ENCODE results near the gene DRD4. TPM values are rescaled to one million over a fixed set of nuclear protein-coding genes. Genes with fewer than 3 reads are reported as not detected.

Gene DRD4
- total RNA-seq, 2 experiments from 2014 or later = 0.29 to 0.30 TPM

GRCh38 chr11:608791-609251 lies 28.2 kb upstream of the DRD4 start:
- ChIA-PET POLR2A (no interaction called here), CTCF (interaction anchor here (0.5 kb wide), 1 partner anchor 88 kb away, joined by 3 read pairs; no protein-coding TSS in a partner anchor)

- ChIA-PET CTCF (interaction anchor here (0.5 kb wide), 1 partner anchor 87 kb away, joined by 3 read pairs; no protein-coding TSS in a partner anchor), POLR2A (no interaction called here)
These were observed 27.7 kb upstream of the DRD4 start for GRCh38 chr11:609341-609811.

GRCh38 chr11:610146-610801 lies 26.8 kb upstream of the DRD4 start:
- ChIA-PET CTCF (no interaction called here), POLR2A (no interaction called here)

- ChIA-PET CTCF (no interaction called here), POLR2A (interaction anchor here (1.6 kb wide), 1 partner anchor 45 kb away, joined by 3 read pairs; no protein-coding TSS in a partner anchor)
These were observed 25.8 kb upstream of the DRD4 start for GRCh38 chr11:611001-611996.

- CTCF ChIA-PET = interaction anchor here (1.3 kb wide), 1 partner anchor 37 kb away, joined by 3 read pairs; the partner anchor contains the start of gene PHRF1
- POLR2A ChIA-PET = interaction anchor here (0.6 to 1.6 kb wide), 2 partner anchors 15 to 46 kb away, joined by 3 read pairs; partner anchors contain the start of gene SCT
These were observed 24.7 kb upstream of the DRD4 start for GRCh38 chr11:612201-612960.

GRCh38 chr11:612961-613300 lies 24.1 kb upstream of the DRD4 start:
- CTCF ChIA-PET = interaction anchor here (1.3 kb wide), 1 partner anchor 37 kb away, joined by 3 read pairs; the partner anchor contains the start of gene PHRF1
- POLR2A ChIA-PET = interaction anchor here (0.6 kb wide), 1 partner anchor 14 kb away, joined by 3 read pairs; the partner anchor contains the start of gene SCT

- CTCF ChIA-PET = interaction anchor here (0.7 to 1.3 kb wide), 3 partner anchors 38 to 115 kb away, joined by 3 read pairs; partner anchors contain the start of gene PHRF1
- POLR2A ChIA-PET = interaction anchor here (0.6 kb wide), 1 partner anchor 38 kb away, joined by 3 read pairs; the partner anchor contains the start of gene PHRF1
These were observed 23.6 kb upstream of the DRD4 start for GRCh38 chr11:613369-613968.

GRCh38 chr11:614021-614622 lies 22.9 kb upstream of the DRD4 start:
- CTCF ChIA-PET = interaction anchor here (0.7 to 0.9 kb wide), 2 partner anchors 108 to 114 kb away, joined by 3 read pairs; no protein-coding TSS in a partner anchor
- POLR2A ChIA-PET = interaction anchor here (0.6 to 2.5 kb wide), 3 partner anchors 38 to 206 kb away, joined by 3 to 9 read pairs (median 6); partner anchors contain the start of gene PHRF1

GRCh38 chr11:614623-615503 lies 22.2 kb upstream of the DRD4 start:
- POLR2A ChIA-PET = interaction anchor here (0.7 to 2.5 kb wide), 2 partner anchors 39 to 205 kb away, joined by 6 to 9 read pairs; partner anchors contain the start of gene PHRF1
- CTCF ChIA-PET = interaction anchor here (0.6 to 3.1 kb wide), 2 partner anchors 96 to 109 kb away, joined by 3 to 9 read pairs; no protein-coding TSS in a partner anchor

GRCh38 chr11:615504-616319 lies 21.4 kb upstream of the DRD4 start, which contains the start of gene IRF7:
IRF7 (minus strand) TSS chr11:615950; CDS start chr11:615364, 586 bp downstream.
- ChIA-PET CTCF (interaction anchor here (0.6 to 3.1 kb wide), 3 partner anchors 97 to 108 kb away, joined by 3 to 9 read pairs (median 3); no protein-coding TSS in a partner anchor), POLR2A (interaction anchor here (0.6 to 2.5 kb wide), 4 partner anchors 37 to 161 kb away, joined by 3 to 9 read pairs (median 3); partner anchors contain the start of gene PHRF1)

GRCh38 chr11:616320-617198 lies 20.5 kb upstream of the DRD4 start:
- ChIA-PET POLR2A (interaction anchor here (0.7 to 2.5 kb wide), 3 partner anchors 38 to 160 kb away, joined by 3 to 9 read pairs (median 3); partner anchors contain the start of gene PHRF1), CTCF (interaction anchor here (1.1 to 3.1 kb wide), 2 partner anchors 105 to 107 kb away, joined by 3 to 9 read pairs; no protein-coding TSS in a partner anchor)

GRCh38 chr11:617199-617911 lies 19.7 kb upstream of the DRD4 start:
- CTCF ChIA-PET = interaction anchor here (3.1 kb wide), 1 partner anchor 106 kb away, joined by 9 read pairs; no protein-coding TSS in a partner anchor
- POLR2A ChIA-PET = no interaction called here

- POLR2A ChIA-PET = no interaction called here
- CTCF ChIA-PET = interaction anchor here (0.6 to 3.1 kb wide), 2 partner anchors 27 to 105 kb away, joined by 3 to 9 read pairs; no protein-coding TSS in a partner anchor
These were observed 19.0 kb upstream of the DRD4 start for GRCh38 chr11:617912-618682.
